ENCODE measurements around the gene HSPA1B. TPM values are rescaled to one million over a fixed set of nuclear protein-coding genes. Genes with fewer than 3 reads are reported as not detected.
A peak's percentile ranks its signal among the peaks of the same experiment; 100 is the strongest.
"Not testable (repeated sequence)": the region's sequence is repeated elsewhere in the genome, so short reads cannot be mapped to it uniquely, and the experiment has no call there.

HSPA1B gene
- total and polyA plus RNA-seq, 2 of the 4 experiments (the other 2 are of a cell fraction), result 61.1 to 93.6 TPM

GRCh38 chr6:31865205-31866118, 37.9 kb downstream of the HSPA1B start:
- Histone ChIP-seq H4K91ac (ENCODE audit: insufficient read depth, low read depth, low read length) (no peak overlapping the region), H3K23ac (ENCODE audit: low read depth, low read length) (no peak overlapping the region), H3K18ac (ENCODE audit: low read depth, low read length) (no peak overlapping the region), H3K9me3 (ENCODE audit: control insufficient read depth, insufficient read depth, low read length) (no peaks in the 10 kb centered on the region), H3K9ac (ENCODE audit: low read depth, low read length) (no peak overlapping the region), H4K8ac (ENCODE audit: low read depth in 2 of 2, low read length in 2 of 2) (no peak overlapping the region), H2AK5ac (ENCODE audit: low read depth, low read length) (no peak overlapping the region), H2BK15ac (ENCODE audit: low read depth, low read length) (no peak overlapping the region), H3K36me3 (ENCODE audit: control insufficient read depth, insufficient read depth, low read length) (peaks cover 4% of the 10 kb centered on the region; the same call in 1 of the 2 replicates), H3K4me3 (ENCODE audit: insufficient read depth, low read depth, low read length) (no peak overlapping the region), H4K20me1 (ENCODE audit: insufficient read depth, low read length) (no peaks in the 10 kb centered on the region), H2BK120ac (ENCODE audit: low read depth, low read length) (no peak overlapping the region), H3K9me1 (ENCODE audit: insufficient read depth, low read length) (peaks cover 2% of the 10 kb centered on the region; the same call in 1 of the 2 replicates), H3K56ac (ENCODE audit: extremely low read depth, insufficient read depth, low read length) (no peak overlapping the region), H4K5ac (ENCODE audit: low read depth, low read length) (no peak overlapping the region), H2AK9ac (replicated peaks; ENCODE audit: low read depth, low read length, poor library complexity) (peak overlapping the region; percentile 44), H3K27ac (ENCODE audit: insufficient read depth, low read length) (no peak overlapping the region), H3K27me3 (ENCODE audit: control insufficient read depth, insufficient read depth, low read length) (no peaks in the 10 kb centered on the region), H3K4ac (ENCODE audit: low read depth, low read length) (no peak overlapping the region), H2BK20ac (ENCODE audit: low read depth, low read length) (no peak overlapping the region), H3K4me2 (ENCODE audit: low read depth, low read length) (no peak overlapping the region), H3K4me1 (ENCODE audit: control insufficient read depth, insufficient read depth, low read length) (peaks cover 4% of the 10 kb centered on the region), H3K14ac (replicated peaks; ENCODE audit: low read depth, low read length) (no peak overlapping the region), H2AFZ (replicated peaks; ENCODE audit: low read length, poor library complexity) (peak overlapping the region; percentile 34), H2BK5ac (ENCODE audit: low read depth, low read length, poor library complexity, severe bottlenecking) (no peak overlapping the region), H3K79me1 (ENCODE audit: low read depth in 1 of 2, low read length in 2 of 2) (peaks cover 7 to 20% of the 10 kb centered on the region in 2 experiments; a peak in 2 of 4 replicates)
- ChIA-PET POLR2A (ENCODE audit: unreplicated experiment) (no interaction called here), CTCF (no interaction called here)
- no peak for ATAC-seq (ENCODE audit: low read depth)
- in situ Hi-C loops (cut with MboI; ENCODE audit: low sequenced_read_pairs) (no loop called here), dilution Hi-C loops (cut with HindIII; ENCODE audit: low sequenced_read_pairs, unreplicated experiment) (no loop called here), intact Hi-C loops (cut with micrococcal nuclease) (no loop called here)
- no peak for DNase-seq
- 76% methylated on average over 13 of the region's 21 CpGs; no CpG with 5 or more reads in 1 of the 2 experiments for WGBS, 2 experiments (ENCODE audit: extremely low coverage in 2 of 2, insufficient read length in 1 of 2)
- TF ChIP-seq ELK1 (IDR thresholded peaks at IDR 0.05; ENCODE audit: borderline replicate concordance, low read depth, low read length) (no peak), SMC3 (IDR thresholded peaks at IDR 0.05; ENCODE audit: low read depth, low read length) (no peak), FOS (IDR thresholded peaks at IDR 0.05; ENCODE audit: low read depth, low read length) (no peak)
- TF ChIP-seq, protein P1, sequence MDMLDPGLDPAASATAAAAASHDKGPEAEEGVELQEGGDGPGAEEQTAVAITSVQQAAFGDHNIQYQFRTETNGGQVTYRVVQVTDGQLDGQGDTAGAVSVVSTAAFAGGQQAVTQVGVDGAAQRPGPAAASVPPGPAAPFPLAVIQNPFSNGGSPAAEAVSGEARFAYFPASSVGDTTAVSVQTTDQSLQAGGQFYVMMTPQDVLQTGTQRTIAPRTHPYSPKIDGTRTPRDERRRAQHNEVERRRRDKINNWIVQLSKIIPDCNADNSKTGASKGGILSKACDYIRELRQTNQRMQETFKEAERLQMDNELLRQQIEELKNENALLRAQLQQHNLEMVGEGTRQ (IDR thresholded peaks at IDR 0.05; ENCODE audit: low read depth, low read length), result no peak
- no TSS peak for BruUV-seq (replicated peaks)

DNA sequence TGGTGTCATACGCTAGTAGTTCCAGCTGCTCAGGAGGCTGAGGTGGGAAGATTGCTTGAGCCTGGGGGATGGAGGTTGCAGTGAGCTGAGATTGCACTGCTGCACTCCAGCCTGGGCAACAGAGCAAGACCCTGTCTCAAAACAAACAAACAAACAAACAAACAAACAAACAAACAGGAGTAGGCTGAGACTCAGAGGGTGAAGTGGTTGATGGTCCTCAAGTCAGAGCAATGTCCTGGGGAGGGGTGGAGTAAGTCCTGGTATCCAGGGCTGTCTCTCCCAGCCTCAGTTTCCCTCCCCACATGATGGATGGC, 41.1 kb downstream of the HSPA1B start:
- H3K4me3 ChIP-seq (ENCODE audit: insufficient read depth, low read depth, low read length); H4K20me1 ChIP-seq (ENCODE audit: insufficient read depth, low read length); H3K27me3 ChIP-seq (ENCODE audit: control insufficient read depth, insufficient read depth, low read length): not testable (repeated sequence)

More for the DNA sequence above, 41.1 kb downstream of the HSPA1B start:
- H3K4me1 ChIP-seq (ENCODE audit: control insufficient read depth, insufficient read depth, low read length); CTCF ChIA-PET; H2AK9ac ChIP-seq (replicated peaks; ENCODE audit: low read depth, low read length, poor library complexity); H3K27ac ChIP-seq (ENCODE audit: insufficient read depth, low read length); H3K9me3 ChIP-seq (ENCODE audit: control insufficient read depth, insufficient read depth, low read length); H3K23ac ChIP-seq (ENCODE audit: low read depth, low read length); H3K18ac ChIP-seq (ENCODE audit: low read depth, low read length); H3K79me1 ChIP-seq (ENCODE audit: low read depth in 1 of 2, low read length in 2 of 2); H4K5ac ChIP-seq (ENCODE audit: low read depth, low read length); ATAC-seq (ENCODE audit: low read depth); H3K9me1 ChIP-seq (ENCODE audit: insufficient read depth, low read length); H3K9ac ChIP-seq (ENCODE audit: low read depth, low read length); H3K56ac ChIP-seq (ENCODE audit: extremely low read depth, insufficient read depth, low read length); H3K4me2 ChIP-seq (ENCODE audit: low read depth, low read length); H3K36me3 ChIP-seq (ENCODE audit: control insufficient read depth, insufficient read depth, low read length); H2BK15ac ChIP-seq (ENCODE audit: low read depth, low read length); H4K91ac ChIP-seq (ENCODE audit: insufficient read depth, low read depth, low read length); DNase-seq; in situ Hi-C loops (cut with MboI; ENCODE audit: low sequenced_read_pairs); intact Hi-C loops (cut with micrococcal nuclease); H3K14ac ChIP-seq (replicated peaks; ENCODE audit: low read depth, low read length); POLR2A ChIA-PET (ENCODE audit: unreplicated experiment); H2BK20ac ChIP-seq (ENCODE audit: low read depth, low read length); H3K4ac ChIP-seq (ENCODE audit: low read depth, low read length); H2BK5ac ChIP-seq (ENCODE audit: low read depth, low read length, poor library complexity, severe bottlenecking); H2AFZ ChIP-seq (replicated peaks; ENCODE audit: low read length, poor library complexity); BruUV-seq (replicated peaks); H2BK120ac ChIP-seq (ENCODE audit: low read depth, low read length); H2AK5ac ChIP-seq (ENCODE audit: low read depth, low read length); dilution Hi-C loops (cut with HindIII; ENCODE audit: low sequenced_read_pairs, unreplicated experiment); H4K8ac ChIP-seq (ENCODE audit: low read depth in 2 of 2, low read length in 2 of 2): not testable (repeated sequence)
- WGBS, 2 experiments (ENCODE audit: extremely low coverage in 2 of 2, insufficient read length in 1 of 2), result no CpG with 5 or more reads among the region's 1 CpG

All from IMR-90 (cell line).